ENCODE results near the gene P4HB.

- TF ChIP-seq CTCF (IDR thresholded peaks at IDR 0.05): no peak
- TF ChIP-seq POLR2AphosphoS5 (IDR thresholded peaks at IDR 0.05; ENCODE audit: insufficient read depth in 1 of 2, low read depth in 1 of 2): no peak
Measured at GRCh38 chr17:81885454-81885853, 25.1 kb upstream of the P4HB start.

Data from vagina (tissue), 2 donors.